Spleen (tissue), 11 donors: ENCODE data around the gene WDR20. TPM values are rescaled to one million over a fixed set of nuclear protein-coding genes. Genes with fewer than 3 reads are reported as not detected.
A peak's percentile ranks its signal among the peaks of the same experiment; 100 is the strongest.

Experiments used
- DNase-seq: peaks from one replicate; pipeline ENCODE4 v3.0.0-alpha.2; 2020
- H3K27ac ChIP-seq, 8 donors: fragments of 200-600 bp; sonication (generic) in 7 of 8; 1 replicate in 4 of 8; 2 replicates in 4 of 8; pipeline versions ENCODE4 v1.5.0 to v1.8.0; 2016 to 2021; ENCODE audit warnings: inconsistent platforms in 4 of 8, mild to moderate bottlenecking in 4 of 8, moderate library complexity in 1 of 8
- H3K27me3 ChIP-seq, 7 donors: fragments of 200-600 bp; sonication (generic) in 6 of 7; replicated peaks in 1 of 7; 1 replicate in 4 of 7; 2 replicates in 3 of 7; pipeline versions ENCODE4 v1.5.0 to v1.8.0; 2016 to 2021; ENCODE audit warnings: inconsistent platforms in 3 of 7, mild to moderate bottlenecking in 1 of 7
- H3K36me3 ChIP-seq, 6 donors: fragments of 200-600 bp; sonication (generic) in 5 of 6; 1 replicate in 4 of 6; 2 replicates in 2 of 6; pipeline versions ENCODE4 v1.5.0 to v1.8.0; 2016 to 2021; ENCODE audit warnings: inconsistent platforms in 2 of 6
- H3K4me1 ChIP-seq, 6 donors: fragments of 200-600 bp; sonication (generic) in 5 of 6; 1 replicate in 3 of 6; 2 replicates in 3 of 6; pipeline versions ENCODE4 v1.5.0 to v1.8.0; 2016 to 2021; ENCODE audit warnings: inconsistent platforms in 3 of 6
- H3K4me3 ChIP-seq, 8 donors: fragments of 200-600 bp; sonication (generic) in 7 of 8; 1 replicate in 4 of 8; 2 replicates in 4 of 8; pipeline versions ENCODE4 v1.5.0 to v1.8.0; 2016 to 2021; ENCODE audit warnings: inconsistent platforms in 4 of 8, mild to moderate bottlenecking in 4 of 8, moderate library complexity in 2 of 8
- H3K9me3 ChIP-seq, 8 donors: fragments of 200-600 bp; sonication (generic) in 7 of 8; 1 replicate in 4 of 8; 2 replicates in 4 of 8; pipeline versions ENCODE4 v1.5.0 to v1.8.0; 2016 to 2021; ENCODE audit warnings: inconsistent platforms in 4 of 8
- POLR2A ChIP-seq, 3 donors: fragments of 450-650 bp; IDR thresholded peaks; one replicate each; pipeline ENCODE4 v1.5.1; 2017; ENCODE audit warnings: antibody characterized with exemption in 3 of 3, mild to moderate bottlenecking in 1 of 3
- POLR2AphosphoS5 ChIP-seq, 3 donors: sonication (generic); formaldehyde crosslinking; IDR thresholded peaks; one replicate each; pipeline ENCODE4 v1.5.1; 2017; ENCODE audit warnings: antibody characterized with exemption in 3 of 3
- WGBS, 5 donors: extraction: QIAGEN DNeasy Blood & Tissue Kit in 3 of 5; methylation state at CpG; one replicate each; pipeline versions ENCODE4 v1.1.5 to v1.1.7; 2013 to 2018; 5-methylcytosine and 5-hydroxymethylcytosine counted together
- intact Hi-C: fragments of 100-400 bp; cut with DNase I; formaldehyde crosslinking; loops from one replicate; pipeline ENCODE4 v1.15.0; 2023; ENCODE audit warnings: low total_unique reads
- polyA plus RNA-seq, 3 donors: library from polyadenylated mRNA; stranded (reverse); fragments of 200-250 nt; gene quantifications; one replicate each; pipeline ENCODE4 v1.2.1, GENCODE V29; 2013
- total RNA-seq, 7 donors: library from RNA; depleted of rRNA in 3 of 7; stranded (reverse); fragments of >200 nt in 3 of 7; fragmentation: NEBNext Ultra II Directional in 4 of 7; extraction: Animal tissue kit (Norgen Biotek cat#: 25700) in 4 of 7; gene quantifications; one replicate each; pipeline versions ENCODE4 v1.1.0 to v1.2.1, GENCODE V29; 2016 to 2021
- TF ChIP-seq, protein P1 (sequence below), 11 experiments: fragments of 200-600 bp in 7 of 11; fragments of 450-650 bp in 4 of 11; sonication (generic) in 4 of 11; IDR thresholded peaks in 8 of 11; conservative IDR thresholded peaks in 3 of 11; 1 replicate in 7 of 11; 2 replicates in 4 of 11; pipeline versions ENCODE4 v1.4.0 to v1.8.0; 2016 to 2021; ENCODE audit warnings: antibody characterized with exemption in 11 of 11, inconsistent platforms in 4 of 11, mild to moderate bottlenecking in 1 of 11
- donor health status: healthy with polysubstance abuse.
- donor health status: DM: no; HTN: no; CAD: no; lungs with moderate emphysema.
- donor health status: DM: no; HTN: no; CAD: no.
- donor health status: Bipolar disorder and iron deficiency.
- donor health status: healthy.
- donor health status: DM: no; HTN: no; CAD: no.
- donor health status: DM: yes; HTN: yes; CAD: no.

WDR20 gene
- total and polyA plus RNA-seq, 10 donors, result 8.7 to 40.8 (median 28.2) TPM

DNA sequence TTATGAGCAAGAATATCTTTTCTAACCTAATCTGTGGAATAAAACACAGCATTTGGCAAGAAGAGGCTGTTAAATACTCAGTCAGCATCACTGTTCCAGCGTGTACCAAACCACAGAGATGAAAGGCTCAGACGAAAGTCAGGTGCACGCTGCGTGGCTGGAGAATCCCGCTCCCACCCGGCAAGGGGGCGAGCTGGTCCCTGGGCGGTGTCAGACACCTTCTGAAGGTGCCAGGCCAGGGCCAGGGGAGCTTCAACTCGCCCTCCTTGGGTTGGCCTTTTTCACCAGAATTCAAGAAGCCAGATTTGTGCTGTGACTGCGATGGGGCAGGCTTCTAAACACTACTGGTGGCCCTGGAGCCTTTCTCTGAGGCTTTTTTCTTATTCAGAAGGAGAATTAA lies 73.1 kb downstream of the WDR20 start:
- Histone ChIP-seq H3K27me3 (no peaks in the 10 kb centered on the region), H3K36me3 (peaks cover 0 to 86% (median 35%) of the 10 kb centered on the region in 6 donors), H3K4me3 (no peak overlapping the region), H3K4me1 (peaks cover 0 to 31% (median 10%) of the 10 kb centered on the region in 6 donors), H3K9me3 (no peaks in the 10 kb centered on the region), H3K27ac (no peak overlapping the region)
- TF ChIP-seq POLR2AphosphoS5 (IDR thresholded peaks at IDR 0.05), result peak in 1 of 3 donors; percentile 4
- TF ChIP-seq, protein P1, sequence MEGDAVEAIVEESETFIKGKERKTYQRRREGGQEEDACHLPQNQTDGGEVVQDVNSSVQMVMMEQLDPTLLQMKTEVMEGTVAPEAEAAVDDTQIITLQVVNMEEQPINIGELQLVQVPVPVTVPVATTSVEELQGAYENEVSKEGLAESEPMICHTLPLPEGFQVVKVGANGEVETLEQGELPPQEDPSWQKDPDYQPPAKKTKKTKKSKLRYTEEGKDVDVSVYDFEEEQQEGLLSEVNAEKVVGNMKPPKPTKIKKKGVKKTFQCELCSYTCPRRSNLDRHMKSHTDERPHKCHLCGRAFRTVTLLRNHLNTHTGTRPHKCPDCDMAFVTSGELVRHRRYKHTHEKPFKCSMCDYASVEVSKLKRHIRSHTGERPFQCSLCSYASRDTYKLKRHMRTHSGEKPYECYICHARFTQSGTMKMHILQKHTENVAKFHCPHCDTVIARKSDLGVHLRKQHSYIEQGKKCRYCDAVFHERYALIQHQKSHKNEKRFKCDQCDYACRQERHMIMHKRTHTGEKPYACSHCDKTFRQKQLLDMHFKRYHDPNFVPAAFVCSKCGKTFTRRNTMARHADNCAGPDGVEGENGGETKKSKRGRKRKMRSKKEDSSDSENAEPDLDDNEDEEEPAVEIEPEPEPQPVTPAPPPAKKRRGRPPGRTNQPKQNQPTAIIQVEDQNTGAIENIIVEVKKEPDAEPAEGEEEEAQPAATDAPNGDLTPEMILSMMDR (IDR thresholded peaks at IDR 0.05 in 8 of 11, conservative IDR thresholded peaks at IDR 0.05 in 3 of 11), result no peak
- intact Hi-C loops, result no loop called here
- 93 to 95% (median 94%) methylated on average over 10 of the region's 10 CpGs for WGBS, 5 donors
- no peak for DNase-seq

DNA sequence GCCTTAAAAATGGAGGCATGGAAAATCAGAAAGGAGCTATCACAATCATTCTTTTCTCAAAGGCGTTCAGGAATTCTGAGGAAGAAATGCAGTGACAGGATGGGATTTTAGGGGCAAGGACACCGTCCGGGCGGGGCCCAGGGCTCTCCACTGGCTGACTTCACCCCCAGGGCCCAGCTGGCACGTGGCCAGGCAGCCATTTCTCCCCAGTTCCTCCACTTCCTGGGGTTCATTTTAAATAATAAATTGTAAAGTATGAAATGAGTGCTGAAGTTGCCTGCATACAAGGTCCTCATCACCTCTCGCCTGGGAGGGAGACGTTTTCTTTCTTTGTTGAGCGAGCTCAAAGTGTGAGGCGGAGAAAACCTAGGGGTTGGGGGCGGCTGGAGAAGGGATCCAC lies 73.8 kb downstream of the WDR20 start:
- 80 to 90% (median 85%) methylated on average over 10 of the region's 10 CpGs for WGBS, 5 donors
- DNase-seq, result no peak
- Histone ChIP-seq H3K27me3 (no peaks in the 10 kb centered on the region), H3K9me3 (no peaks in the 10 kb centered on the region), H3K36me3 (peaks cover 0 to 83% (median 29%) of the 10 kb centered on the region in 6 donors), H3K27ac (no peak overlapping the region), H3K4me1 (peaks cover 0 to 31% (median 10%) of the 10 kb centered on the region in 6 donors), H3K4me3 (no peak overlapping the region)
- TF ChIP-seq POLR2AphosphoS5 (IDR thresholded peaks at IDR 0.05) (no peak), POLR2A (IDR thresholded peaks at IDR 0.05) (no peak)
- TF ChIP-seq, protein P1 (IDR thresholded peaks at IDR 0.05 in 8 of 11, conservative IDR thresholded peaks at IDR 0.05 in 3 of 11), result no peak
- intact Hi-C loops, result no loop called here

DNA sequence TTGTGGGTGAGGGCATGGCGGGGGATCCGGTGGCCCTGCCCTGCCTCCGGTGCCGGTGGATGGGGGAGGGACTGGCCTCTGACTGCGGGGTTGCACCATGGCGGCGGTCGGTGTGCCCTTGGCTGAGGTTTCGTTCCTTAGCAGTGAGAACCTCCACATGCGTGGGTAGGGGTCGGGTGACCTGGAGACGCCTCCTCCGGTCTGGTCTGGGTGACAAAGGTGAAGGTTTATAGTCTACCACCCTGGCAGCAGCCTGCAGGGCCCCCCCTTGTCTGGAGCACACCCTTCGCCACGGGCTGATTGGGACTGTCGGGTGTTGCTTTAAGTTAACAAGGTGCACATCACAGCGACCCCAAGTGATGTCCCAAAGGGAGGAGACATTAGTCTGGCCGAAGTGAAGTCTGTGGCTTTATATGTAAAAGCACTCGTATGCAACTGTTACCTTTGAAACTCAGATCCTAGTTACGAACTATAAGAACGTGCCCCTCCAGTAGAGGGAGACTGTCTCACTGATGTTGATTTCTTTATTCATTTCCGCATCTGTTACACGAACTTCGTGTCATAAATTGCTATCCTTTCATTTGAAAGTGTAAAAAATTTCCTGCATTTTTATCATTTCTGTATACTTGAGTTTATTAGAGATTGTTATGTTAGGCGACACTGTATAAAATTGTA lies 74.4 kb downstream of the WDR20 start:
- H3K27ac ChIP-seq, result no peak overlapping the region
- TF ChIP-seq POLR2A (IDR thresholded peaks at IDR 0.05) (no peak), POLR2AphosphoS5 (IDR thresholded peaks at IDR 0.05) (peak in 2 of 3 donors; percentile 14 to 58)
- H3K36me3 ChIP-seq, result peaks cover 0 to 82% (median 23%) of the 10 kb centered on the region in 6 donors
- WGBS, 5 donors, result 90 to 94% (median 92%) methylated on average over 14 to 25 of the region's 25 CpGs
- no peak overlapping the region for H3K4me3 ChIP-seq
- DNase-seq, result no peak
- no peaks in the 10 kb centered on the region for H3K27me3 ChIP-seq
- peaks cover 0 to 37% (median 12%) of the 10 kb centered on the region in 6 donors for H3K4me1 ChIP-seq
- intact Hi-C loops, result no loop called here
- no peaks in the 10 kb centered on the region for H3K9me3 ChIP-seq

DNA sequence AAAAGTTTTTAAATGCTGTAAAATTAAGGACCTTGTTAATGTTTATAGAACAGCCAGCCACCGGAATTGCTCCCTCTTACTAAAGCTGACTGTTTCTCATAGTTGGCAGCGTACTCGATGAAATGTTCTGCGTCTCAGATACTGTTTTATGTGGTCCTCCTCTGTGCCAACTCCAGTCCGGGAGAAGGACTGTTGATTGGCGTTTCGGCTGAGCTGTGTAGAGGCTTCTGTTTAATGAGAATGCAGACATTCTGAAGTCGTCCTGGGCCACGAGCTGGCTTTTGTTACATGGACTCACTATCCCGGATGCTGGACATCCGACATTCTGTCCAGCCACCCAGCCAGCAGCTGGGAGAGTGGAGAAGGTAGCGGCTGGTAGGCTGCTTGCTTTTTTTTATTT lies 75.4 kb downstream of the WDR20 start:
- no peak overlapping the region for H3K4me3 ChIP-seq
- TF ChIP-seq, protein P1 (IDR thresholded peaks at IDR 0.05 in 8 of 11, conservative IDR thresholded peaks at IDR 0.05 in 3 of 11), result no peak
- TF ChIP-seq POLR2A (IDR thresholded peaks at IDR 0.05) (no peak), POLR2AphosphoS5 (IDR thresholded peaks at IDR 0.05) (no peak)
- no peak for DNase-seq
- no peak overlapping the region for H3K27ac ChIP-seq
- H3K4me1 ChIP-seq, result peaks cover 0 to 37% (median 17%) of the 10 kb centered on the region in 6 donors
- WGBS, 5 donors, result 85 to 93% (median 89%) methylated on average over 12 of the region's 12 CpGs
- intact Hi-C loops, result no loop called here
- no peaks in the 10 kb centered on the region for H3K9me3 ChIP-seq
- no peaks in the 10 kb centered on the region for H3K27me3 ChIP-seq
- H3K36me3 ChIP-seq, result peaks cover 0 to 82% (median 18%) of the 10 kb centered on the region in 6 donors
